PC-9 (cell line): ENCODE results near the gene RAB4A.

ENCODE experiments used
- EZH2 ChIP-seq: fragments of 200-600 bp; sonication (generic); IDR thresholded peaks from 2 replicates; pipeline ENCODE4 v1.8.0; 2017; ENCODE audit warnings: antibody characterized with exemption, low read depth
- TF ChIP-seq, protein P1 (sequence below): fragments of 200-600 bp; sonication (generic); conservative IDR thresholded peaks from 2 replicates; pipeline ENCODE4 v1.6.1; 2017; ENCODE audit warnings: mixed run types, antibody characterized with exemption, mild to moderate bottlenecking, moderate library complexity

DNA sequence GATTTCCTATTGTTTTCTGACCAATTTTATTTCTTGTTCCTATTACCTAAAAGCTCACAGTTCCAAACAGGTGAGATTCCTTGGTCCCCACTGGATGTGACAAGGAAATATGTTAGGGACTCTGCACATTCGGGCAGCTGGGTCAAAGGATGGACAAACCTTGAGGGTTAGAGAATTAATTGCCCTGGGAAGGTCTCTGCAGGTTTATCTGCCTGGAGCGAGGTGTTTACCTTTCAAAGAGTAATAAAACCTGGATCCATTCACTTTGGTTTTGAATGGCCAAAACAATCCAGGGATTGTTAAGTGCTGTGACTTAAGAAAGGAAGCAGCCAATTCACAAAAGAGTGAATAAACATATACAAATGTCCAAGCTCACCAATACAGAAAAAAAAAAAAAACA lies 33.6 kb upstream of the RAB4A start:
- TF ChIP-seq, protein P1, sequence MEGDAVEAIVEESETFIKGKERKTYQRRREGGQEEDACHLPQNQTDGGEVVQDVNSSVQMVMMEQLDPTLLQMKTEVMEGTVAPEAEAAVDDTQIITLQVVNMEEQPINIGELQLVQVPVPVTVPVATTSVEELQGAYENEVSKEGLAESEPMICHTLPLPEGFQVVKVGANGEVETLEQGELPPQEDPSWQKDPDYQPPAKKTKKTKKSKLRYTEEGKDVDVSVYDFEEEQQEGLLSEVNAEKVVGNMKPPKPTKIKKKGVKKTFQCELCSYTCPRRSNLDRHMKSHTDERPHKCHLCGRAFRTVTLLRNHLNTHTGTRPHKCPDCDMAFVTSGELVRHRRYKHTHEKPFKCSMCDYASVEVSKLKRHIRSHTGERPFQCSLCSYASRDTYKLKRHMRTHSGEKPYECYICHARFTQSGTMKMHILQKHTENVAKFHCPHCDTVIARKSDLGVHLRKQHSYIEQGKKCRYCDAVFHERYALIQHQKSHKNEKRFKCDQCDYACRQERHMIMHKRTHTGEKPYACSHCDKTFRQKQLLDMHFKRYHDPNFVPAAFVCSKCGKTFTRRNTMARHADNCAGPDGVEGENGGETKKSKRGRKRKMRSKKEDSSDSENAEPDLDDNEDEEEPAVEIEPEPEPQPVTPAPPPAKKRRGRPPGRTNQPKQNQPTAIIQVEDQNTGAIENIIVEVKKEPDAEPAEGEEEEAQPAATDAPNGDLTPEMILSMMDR: no peak
- TF ChIP-seq EZH2: no peak
